HG03354 (cell line): ENCODE measurements around the gene CDH4.

Experiments
- ATAC-seq: cut with Tn5 transposase; IDR thresholded peaks from one replicate; pipeline ENCODE4 v1.9.1; 2021; ENCODE audit warnings: mild to moderate bottlenecking; ENCODE audit not compliant: unreplicated experiment, poor library complexity, severe bottlenecking

Gene CDH4

GRCh38 chr20:61839223-61839911, 587.3 kb downstream of the CDH4 start:
- no peak for ATAC-seq

GRCh38 chr20:61839912-61840778, 588.1 kb downstream of the CDH4 start:
- ATAC-seq: no peak

DNA sequence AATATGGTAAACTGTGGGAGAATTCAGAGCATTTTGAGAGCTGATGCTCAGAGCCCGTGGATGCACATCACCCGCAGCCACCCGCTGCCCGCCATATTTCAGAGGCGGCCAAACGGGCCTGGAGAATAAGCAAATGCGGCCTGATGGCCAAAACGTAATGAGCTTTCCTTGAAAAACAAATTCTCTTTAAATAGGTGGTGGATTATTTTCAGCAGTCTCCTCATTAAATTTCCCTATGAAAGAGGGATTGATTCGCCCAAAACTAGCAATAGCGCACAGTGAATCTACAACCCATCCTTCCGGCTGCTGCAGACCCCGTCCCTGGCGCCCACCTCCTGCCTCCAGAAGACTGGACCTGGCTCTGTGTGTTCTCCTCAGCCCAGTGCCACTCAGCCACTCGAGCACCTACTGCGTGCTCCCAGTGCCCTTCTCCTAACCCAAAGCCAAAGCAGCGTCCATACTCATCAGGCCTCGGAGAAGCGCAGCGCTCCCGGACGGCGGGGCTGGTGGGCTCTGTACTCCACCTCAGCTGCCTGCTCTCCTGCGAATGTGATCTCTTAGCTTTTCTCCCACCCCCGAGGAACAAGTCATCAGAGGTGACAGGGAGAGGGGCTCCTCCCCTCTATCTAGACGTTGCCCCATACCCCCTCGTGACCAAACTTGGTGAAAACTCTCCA, 588.9 kb downstream of the CDH4 start:
- no peak for ATAC-seq

DNA sequence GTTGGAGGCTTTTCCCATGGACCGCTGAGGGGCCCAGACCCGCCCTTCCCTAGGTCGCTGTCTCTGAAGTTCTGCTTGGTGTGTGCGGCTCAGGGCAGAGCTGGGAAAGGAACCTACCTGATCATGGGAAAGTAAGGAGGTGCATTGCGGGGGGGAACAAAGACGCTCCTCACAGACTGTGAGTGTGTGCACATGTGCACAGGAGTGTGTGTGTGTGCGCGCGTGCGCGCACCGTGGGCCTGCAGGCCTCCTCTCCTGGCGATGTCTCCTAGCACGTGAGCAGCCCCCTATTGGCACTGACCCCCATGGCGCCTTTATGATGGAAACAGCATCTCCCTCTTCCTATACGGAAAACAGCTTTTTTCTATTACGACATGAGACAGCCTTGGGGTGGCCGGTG, 589.5 kb downstream of the CDH4 start:
- no peak for ATAC-seq

DNA sequence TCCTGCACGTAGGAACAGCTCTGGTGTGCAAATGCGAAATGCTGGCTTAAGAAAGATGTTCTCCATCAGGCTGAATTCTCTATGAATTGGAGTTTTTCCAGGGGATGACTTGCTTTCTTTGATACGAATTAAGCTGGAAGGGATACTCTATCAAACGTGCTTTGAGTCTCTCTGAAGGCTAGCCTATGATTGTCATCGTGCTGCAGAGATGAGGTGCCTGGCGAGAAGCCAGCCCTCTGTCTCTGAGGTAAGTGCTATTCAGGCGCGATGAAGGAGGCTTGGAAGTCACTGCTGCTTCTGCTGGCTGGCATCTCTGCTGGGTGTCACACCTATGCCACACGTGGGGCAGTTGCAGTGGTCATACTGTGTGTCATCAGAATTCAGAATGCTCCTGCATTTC, 589.9 kb downstream of the CDH4 start:
- no peak for ATAC-seq

- no peak for ATAC-seq
Observed at GRCh38 chr20:61844621-61845020, 592.6 kb downstream of the CDH4 start.

DNA sequence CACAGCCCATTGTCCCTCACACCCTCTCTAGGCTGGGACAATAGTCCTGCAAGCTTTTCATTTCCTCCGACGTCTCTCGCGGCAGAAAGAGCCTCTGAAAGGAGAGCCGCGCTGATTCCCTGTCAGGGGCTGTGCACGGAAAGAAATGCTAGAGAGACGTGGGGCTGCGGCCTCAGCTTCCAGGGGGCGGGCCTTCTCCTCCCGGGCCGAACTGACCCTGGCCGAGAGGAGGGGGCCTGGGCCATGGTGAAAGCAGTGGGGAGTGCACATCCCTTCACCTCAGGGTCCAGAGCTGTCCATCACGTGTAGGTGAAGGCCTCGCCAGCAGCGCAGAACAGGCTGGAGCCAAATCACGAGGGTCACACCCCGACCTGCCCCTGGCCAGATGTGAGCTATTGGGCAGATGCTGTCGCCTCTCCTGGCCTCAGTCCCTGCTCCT, 593.2 kb downstream of the CDH4 start:
- ATAC-seq: no peak

DNA sequence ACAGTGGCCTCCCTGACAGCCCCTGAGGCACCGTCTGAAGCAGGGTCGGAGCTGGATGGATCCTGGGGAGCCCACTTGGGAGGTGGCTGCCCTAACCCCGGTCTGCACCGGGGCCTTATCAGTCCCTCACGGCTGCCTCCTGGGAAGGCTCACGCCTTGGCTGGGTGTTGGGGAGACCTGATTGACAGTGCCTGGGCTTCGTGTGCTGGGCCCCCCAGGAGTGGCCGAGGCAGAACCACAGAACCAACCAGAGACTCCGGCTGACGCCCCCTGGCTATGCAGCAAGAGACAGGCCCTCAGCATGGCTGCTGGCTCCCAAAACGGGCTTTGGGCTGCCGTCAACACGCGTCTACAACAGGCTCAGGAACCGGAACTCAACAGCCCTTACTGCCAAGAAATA, 594.0 kb downstream of the CDH4 start:
- ATAC-seq: no peak

GRCh38 chr20:61846741-61847419, 594.8 kb downstream of the CDH4 start:
- no peak for ATAC-seq

- ATAC-seq: no peak
Observed at GRCh38 chr20:61847420-61847748, 595.3 kb downstream of the CDH4 start.

DNA sequence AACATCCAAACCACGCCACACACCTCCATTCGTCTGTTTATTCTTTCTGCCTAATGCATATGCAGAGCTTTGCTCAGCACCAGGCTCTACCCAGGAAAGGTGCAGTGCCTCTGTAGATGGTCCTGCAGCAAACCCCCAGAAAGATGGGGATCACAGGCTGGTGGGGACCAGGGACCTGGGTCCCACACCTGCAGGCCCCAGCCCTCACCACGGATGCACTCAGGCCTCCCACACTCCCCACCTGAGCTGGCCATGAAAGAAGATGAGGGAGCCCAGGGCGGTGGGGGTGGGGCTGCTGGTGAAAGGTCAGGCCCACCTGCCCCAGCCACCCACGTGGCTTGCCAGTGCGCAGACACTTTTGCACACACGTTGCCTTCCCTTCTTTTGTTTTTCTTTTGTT, 595.9 kb downstream of the CDH4 start:
- no peak for ATAC-seq

DNA sequence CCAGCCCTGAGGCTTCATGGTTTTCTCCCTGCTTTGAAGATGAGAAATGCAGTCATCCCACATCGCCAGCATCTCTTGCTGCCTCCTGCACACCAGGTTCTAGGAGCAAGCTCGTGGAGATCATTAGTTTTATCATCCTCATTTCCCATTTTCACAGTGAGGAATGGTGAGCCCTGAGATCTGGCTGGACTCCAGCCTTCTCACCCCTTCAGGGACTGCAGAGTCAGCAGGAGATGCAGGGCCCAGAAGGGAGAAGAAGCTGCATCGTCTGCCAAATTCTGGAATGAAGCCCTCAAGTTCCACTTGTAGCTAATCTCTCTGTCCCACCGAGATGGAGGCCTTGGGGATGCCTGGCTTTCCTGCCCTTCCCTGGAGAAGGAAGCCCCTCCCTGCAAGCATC, 596.8 kb downstream of the CDH4 start:
- ATAC-seq: no peak

DNA sequence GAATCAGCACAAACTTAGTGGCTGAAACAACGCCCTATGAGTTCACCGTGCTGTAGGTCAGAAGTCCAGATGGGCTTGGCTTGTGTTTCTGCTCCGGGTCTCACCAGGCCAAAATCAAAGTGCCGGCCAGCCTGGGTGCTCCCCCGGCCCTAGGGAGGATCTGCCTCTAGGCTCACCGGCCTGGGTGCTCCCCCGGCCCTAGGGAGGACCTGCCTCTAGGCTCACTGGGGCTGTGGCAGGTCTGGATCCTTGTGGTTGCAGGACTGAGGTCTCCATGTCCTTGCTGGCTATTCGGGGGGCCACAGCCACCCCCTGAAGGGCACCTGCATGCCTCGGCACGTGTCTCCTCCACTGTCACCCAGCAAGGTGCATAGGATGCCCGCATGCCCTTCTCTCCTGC, 597.3 kb downstream of the CDH4 start:
- ATAC-seq: no peak

GRCh38 chr20:61849822-61850221, 597.8 kb downstream of the CDH4 start:
- ATAC-seq: no peak

DNA sequence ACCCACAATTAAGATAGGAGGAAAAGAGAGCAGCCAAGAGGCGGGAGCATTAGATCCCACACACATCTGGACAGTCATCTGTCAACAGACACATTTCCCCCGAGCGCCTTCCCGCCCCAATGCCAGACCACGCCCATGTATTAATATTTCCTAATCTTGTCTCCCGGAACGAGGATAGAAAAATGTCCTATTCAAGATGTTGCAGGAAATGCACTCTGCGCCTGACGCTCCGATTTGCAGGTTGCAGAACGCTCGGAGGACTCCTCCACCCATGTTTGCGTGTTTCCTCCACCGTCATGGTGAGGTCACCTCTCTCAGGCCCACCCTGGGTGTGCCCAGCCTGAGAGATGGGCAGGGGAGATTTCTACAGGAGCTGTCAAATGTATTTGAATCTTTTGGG, 598.4 kb downstream of the CDH4 start:
- no peak for ATAC-seq

- ATAC-seq: no peak
Observed at GRCh38 chr20:61850926-61851900, 599.2 kb downstream of the CDH4 start.

DNA sequence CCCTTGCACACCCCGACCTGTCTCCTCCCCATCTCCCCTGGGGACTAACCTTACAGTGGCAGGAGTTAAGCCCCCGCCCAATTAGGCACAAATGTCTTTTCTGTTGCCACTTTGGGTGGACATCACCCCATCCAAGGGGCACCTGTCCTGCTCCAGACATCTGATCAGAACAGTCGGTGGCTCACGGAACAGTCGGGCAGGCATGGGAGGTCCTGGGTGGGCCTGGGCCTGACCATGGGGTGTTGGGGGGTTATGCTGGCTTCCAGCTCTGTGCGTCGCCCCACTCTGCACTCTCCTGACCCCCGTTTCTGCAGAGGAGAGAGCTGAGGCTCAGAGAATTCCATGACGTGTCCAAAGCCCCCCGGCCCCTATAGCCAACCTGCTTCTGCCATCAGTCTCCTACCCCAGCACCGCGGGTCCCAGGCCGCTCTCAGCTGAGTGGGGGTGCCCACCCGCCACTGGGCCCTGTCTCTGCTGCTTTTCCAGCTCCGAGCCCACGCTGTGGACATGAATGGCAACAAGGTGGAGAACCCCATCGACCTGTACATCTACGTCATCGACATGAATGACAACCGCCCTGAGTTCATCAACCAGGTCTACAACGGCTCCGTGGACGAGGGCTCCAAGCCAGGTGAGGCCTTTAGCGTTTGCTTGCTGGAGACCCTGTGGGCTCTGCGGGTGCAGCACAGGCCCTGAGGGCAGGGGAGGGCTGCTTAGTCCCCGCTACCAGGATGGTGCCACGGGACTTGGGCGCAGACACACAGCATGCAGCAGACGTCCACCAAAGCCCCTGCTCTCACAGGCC, 600.4 kb downstream of the CDH4 start:
- ATAC-seq: no peak
